Measurements from ENCODE around the gene GAPDH.

Gene GAPDH

GRCh38 chr12:6529291-6529737 lies 5.0 kb upstream of the GAPDH start:
- no peak for DNase-seq (ENCODE audit: low read depth)
- H3K4me3 ChIP-seq (ENCODE audit: low read depth, low read length): no peak overlapping the region
- TF ChIP-seq, protein P1, sequence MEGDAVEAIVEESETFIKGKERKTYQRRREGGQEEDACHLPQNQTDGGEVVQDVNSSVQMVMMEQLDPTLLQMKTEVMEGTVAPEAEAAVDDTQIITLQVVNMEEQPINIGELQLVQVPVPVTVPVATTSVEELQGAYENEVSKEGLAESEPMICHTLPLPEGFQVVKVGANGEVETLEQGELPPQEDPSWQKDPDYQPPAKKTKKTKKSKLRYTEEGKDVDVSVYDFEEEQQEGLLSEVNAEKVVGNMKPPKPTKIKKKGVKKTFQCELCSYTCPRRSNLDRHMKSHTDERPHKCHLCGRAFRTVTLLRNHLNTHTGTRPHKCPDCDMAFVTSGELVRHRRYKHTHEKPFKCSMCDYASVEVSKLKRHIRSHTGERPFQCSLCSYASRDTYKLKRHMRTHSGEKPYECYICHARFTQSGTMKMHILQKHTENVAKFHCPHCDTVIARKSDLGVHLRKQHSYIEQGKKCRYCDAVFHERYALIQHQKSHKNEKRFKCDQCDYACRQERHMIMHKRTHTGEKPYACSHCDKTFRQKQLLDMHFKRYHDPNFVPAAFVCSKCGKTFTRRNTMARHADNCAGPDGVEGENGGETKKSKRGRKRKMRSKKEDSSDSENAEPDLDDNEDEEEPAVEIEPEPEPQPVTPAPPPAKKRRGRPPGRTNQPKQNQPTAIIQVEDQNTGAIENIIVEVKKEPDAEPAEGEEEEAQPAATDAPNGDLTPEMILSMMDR (conservative IDR thresholded peaks at IDR 0.05; ENCODE audit: low read depth, low read length): no peak

GRCh38 chr12:6530576-6531260 lies 3.6 kb upstream of the GAPDH start:
- TF ChIP-seq, protein P1 (conservative IDR thresholded peaks at IDR 0.05; ENCODE audit: low read depth, low read length): no peak
- no peak for DNase-seq (ENCODE audit: low read depth)
- no peak overlapping the region for H3K4me3 ChIP-seq (ENCODE audit: low read depth, low read length)

DNA sequence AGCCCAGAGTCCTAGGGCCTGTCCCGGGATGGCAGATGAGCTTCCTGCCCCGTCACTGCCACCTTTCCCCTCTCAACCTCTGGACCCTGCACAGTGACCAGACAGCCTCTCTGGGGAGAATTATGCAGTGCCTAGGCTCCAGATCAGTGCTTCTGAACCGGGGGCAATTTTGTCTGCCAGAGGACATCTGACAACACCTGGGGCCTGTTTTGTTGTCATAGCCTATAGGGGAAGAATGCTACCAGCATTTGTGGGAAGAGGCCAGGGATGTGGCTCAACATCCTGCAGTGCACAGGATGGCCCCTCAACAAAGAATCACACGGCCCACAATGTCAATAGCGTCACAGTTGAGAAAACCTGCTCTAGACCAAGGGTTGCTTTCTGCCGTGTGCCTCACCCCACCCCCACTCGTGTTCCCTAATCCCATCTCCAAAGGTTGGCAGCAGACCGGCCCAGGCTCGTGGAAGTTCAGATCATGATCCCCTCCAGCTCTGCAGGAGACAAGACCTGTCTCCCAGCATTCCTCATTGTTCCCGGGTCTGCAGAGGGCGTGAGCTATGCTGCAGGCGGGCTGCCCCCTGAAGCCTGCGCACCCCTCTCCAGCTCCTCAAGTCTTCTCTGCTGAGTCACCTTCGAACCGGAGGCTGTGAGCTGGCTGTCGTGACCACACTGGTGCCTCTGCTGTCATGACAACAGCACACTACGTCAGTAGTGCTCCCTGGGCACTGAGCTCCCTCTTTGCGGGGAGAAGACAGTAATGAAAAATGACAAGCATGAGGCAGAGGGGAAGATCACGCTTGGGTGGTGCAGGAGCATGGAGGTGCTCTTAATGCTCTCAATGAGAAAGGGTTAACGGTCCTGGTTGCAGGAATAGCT lies 2.0 kb upstream of the GAPDH start:
- peak overlapping the region; percentile 96 for H3K4me3 ChIP-seq (ENCODE audit: low read depth, low read length)
- TF ChIP-seq, protein P1 (conservative IDR thresholded peaks at IDR 0.05; ENCODE audit: low read depth, low read length): no peak
- DNase-seq (ENCODE audit: low read depth): peak; percentile 98

DNA sequence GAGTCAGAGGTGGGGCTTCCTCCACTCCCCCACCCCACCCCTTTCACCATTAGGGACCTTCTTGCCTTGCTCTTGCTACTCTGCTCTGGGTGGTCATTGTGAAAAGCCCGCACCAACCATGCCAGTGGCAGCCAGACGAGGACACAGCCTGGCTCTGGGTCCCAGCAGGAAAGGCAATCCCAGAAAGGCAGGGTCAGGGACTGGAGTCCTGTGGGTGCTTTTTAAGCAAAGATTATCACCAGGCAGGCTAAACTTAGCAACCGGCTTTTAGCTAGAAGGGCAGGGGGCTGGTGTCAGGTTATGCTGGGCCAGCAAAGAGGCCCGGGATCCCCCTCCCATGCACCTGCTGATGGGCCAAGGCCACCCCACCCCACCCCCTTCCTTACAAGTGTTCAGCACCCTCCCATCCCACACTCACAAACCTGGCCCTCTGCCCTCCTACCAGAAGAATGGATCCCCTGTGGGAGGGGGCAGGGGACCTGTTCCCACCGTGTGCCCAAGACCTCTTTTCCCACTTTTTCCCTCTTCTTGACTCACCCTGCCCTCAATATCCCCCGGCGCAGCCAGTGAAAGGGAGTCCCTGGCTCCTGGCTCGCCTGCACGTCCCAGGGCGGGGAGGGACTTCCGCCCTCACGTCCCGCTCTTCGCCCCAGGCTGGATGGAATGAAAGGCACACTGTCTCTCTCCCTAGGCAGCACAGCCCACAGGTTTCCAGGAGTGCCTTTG lies 1.2 kb upstream of the GAPDH start:
- TF ChIP-seq, protein P1 (conservative IDR thresholded peaks at IDR 0.05; ENCODE audit: low read depth, low read length): no peak
- H3K4me3 ChIP-seq (ENCODE audit: low read depth, low read length): peak overlapping the region; percentile 96
- DNase-seq (ENCODE audit: low read depth): peak; percentile 54

DNA sequence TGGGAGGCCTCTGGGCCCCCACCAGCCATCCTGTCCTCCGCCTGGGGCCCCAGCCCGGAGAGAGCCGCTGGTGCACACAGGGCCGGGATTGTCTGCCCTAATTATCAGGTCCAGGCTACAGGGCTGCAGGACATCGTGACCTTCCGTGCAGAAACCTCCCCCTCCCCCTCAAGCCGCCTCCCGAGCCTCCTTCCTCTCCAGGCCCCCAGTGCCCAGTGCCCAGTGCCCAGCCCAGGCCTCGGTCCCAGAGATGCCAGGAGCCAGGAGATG lies 729 bp upstream of the GAPDH start:
- no peak for DNase-seq (ENCODE audit: low read depth)
- peak overlapping the region; percentile 96 for H3K4me3 ChIP-seq (ENCODE audit: low read depth, low read length)
- TF ChIP-seq, protein P1 (conservative IDR thresholded peaks at IDR 0.05; ENCODE audit: low read depth, low read length): no peak

DNA sequence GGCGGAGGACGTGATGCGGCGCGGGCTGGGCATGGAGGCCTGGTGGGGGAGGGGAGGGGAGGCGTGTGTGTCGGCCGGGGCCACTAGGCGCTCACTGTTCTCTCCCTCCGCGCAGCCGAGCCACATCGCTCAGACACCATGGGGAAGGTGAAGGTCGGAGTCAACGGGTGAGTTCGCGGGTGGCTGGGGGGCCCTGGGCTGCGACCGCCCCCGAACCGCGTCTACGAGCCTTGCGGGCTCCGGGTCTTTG lies 303 bp downstream of the GAPDH start:
- no peak for DNase-seq (ENCODE audit: low read depth)

More for the DNA sequence above, 303 bp downstream of the GAPDH start:
- TF ChIP-seq, protein P1 (conservative IDR thresholded peaks at IDR 0.05; ENCODE audit: low read depth, low read length): no peak
- peak overlapping the region; percentile 96 for H3K4me3 ChIP-seq (ENCODE audit: low read depth, low read length)

All from choroid plexus epithelial cell (primary cell).